ENCODE data around the gene MCOLN2. TPM values are rescaled to one million over a fixed set of nuclear protein-coding genes. Genes with fewer than 3 reads are reported as not detected.

MCOLN2 gene
- total and polyA plus RNA-seq, 2 of the 8 experiments (the other 6 are each of a cell fraction or from before 2014, with no cell fraction given), result 1.7 to 6.1 TPM

DNA sequence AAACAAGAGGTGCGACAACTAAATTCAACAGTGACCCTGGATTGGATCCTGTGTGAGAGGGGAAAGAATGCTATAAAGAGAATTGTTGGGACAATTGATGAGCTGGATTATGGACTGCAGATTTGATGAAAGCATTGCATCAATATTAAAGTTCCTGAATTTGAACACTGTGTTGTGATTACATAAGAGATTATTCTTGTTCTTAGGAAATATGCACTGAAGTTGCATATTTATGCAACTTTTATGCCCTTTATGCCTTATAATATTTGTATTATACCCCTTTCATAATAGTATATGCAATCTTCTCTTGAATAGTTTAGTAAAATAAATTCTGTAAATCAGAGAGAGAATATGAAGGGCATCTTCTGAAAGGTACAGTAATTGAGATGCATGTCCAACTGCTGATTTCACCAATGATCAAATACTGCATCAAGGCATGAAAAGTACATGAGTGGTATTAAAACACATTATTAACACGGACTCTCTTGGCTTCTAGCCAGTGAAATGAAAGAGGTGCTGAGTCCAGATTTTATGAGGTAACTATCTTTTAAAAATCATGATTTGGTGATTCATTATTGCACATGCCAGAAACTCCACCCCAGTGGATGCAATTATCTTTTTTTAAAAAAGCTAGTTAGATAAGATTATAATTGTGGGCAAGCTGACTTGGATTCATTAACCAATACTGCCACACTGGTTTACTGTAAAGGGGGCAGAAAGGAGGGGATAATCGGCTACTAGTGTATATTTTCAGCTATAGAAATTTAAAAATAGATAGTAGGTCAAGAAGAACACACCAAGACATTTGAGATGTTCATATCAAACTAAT, 84.0 kb downstream of the MCOLN2 start:
- Histone ChIP-seq H3K36me3 (ENCODE audit: control insufficient read depth in 2 of 4, insufficient read depth in 4 of 4, low read length in 3 of 4) (no peaks in the 10 kb centered on the region), H3K18ac (ENCODE audit: extremely low read depth, low read length) (no peak overlapping the region), H3K27me3 (replicated peaks in 1 of 4; ENCODE audit: control insufficient read depth in 3 of 4, extremely low read depth in 1 of 4, insufficient read depth in 3 of 4, low read length in 3 of 4) (no peaks in the 10 kb centered on the region), H2BK15ac (ENCODE audit: low read length) (no peak overlapping the region), H3K9ac (replicated peaks in 1 of 4; ENCODE audit: extremely low read depth in 1 of 4, low read depth in 3 of 4, low read length in 3 of 4) (no peak overlapping the region), H2BK120ac (replicated peaks; ENCODE audit: low read depth, low read length) (no peak overlapping the region), H2BK12ac (ENCODE audit: low read depth, low read length) (no peak overlapping the region), H4K8ac (ENCODE audit: extremely low read depth, insufficient read depth, low read length) (no peak overlapping the region), H3K79me2 (ENCODE audit: control insufficient read depth in 1 of 2, insufficient read depth in 2 of 2, low read length in 2 of 2) (no peaks in the 10 kb centered on the region), H3K9me3 (ENCODE audit: insufficient read depth in 2 of 2, low read depth in 1 of 2, low read length in 1 of 2) (no peaks in the 10 kb centered on the region), H3K4me1 (replicated peaks in 1 of 4; ENCODE audit: control insufficient read depth in 3 of 4, insufficient read depth in 4 of 4, low read length in 3 of 4) (no peaks in the 10 kb centered on the region), H3K23ac (ENCODE audit: insufficient read length) (no peak overlapping the region), H2BK20ac (ENCODE audit: low read length) (no peak overlapping the region), H3K4ac (replicated peaks; ENCODE audit: insufficient read length, low read depth, low read length) (no peak overlapping the region), H3K27ac (ENCODE audit: low read depth, low read length) (no peak overlapping the region), H3K4me2 (ENCODE audit: insufficient read depth in 1 of 2, low read depth in 2 of 2, low read length in 2 of 2) (no peak overlapping the region), H3K56ac (replicated peaks; ENCODE audit: insufficient read length, low read depth, low read length) (no peak overlapping the region), H3K23me2 (ENCODE audit: low read depth, low read length) (no peaks in the 10 kb centered on the region), H2BK5ac (ENCODE audit: low read depth, low read length) (no peak overlapping the region), H4K20me1 (replicated peaks in 1 of 2; ENCODE audit: control insufficient read depth in 1 of 2, insufficient read depth in 2 of 2, low read length in 2 of 2) (no peaks in the 10 kb centered on the region), H2AFZ (ENCODE audit: low read length) (no peak overlapping the region), H4K91ac (replicated peaks; ENCODE audit: insufficient read length, low read length) (no peak overlapping the region), H3K14ac (ENCODE audit: insufficient read length) (no peak overlapping the region), H3K4me3 (ENCODE audit: extremely low read depth in 1 of 4, insufficient read depth in 2 of 4, low read depth in 3 of 4, low read length in 4 of 4) (no peak overlapping the region), H4K5ac (ENCODE audit: insufficient read length, low read depth, low read length) (no peak overlapping the region), H2AK5ac (ENCODE audit: low read depth, low read length) (no peak overlapping the region), H3K79me1 (ENCODE audit: low read depth, low read length) (no peaks in the 10 kb centered on the region)
- WGBS, 2 experiments (ENCODE audit: extremely low coverage in 1 of 2, insufficient coverage in 1 of 2, insufficient read length in 1 of 2, insufficient replicate concordance in 2 of 2, low coverage in 1 of 2, low lambda C conversion rate in 2 of 2, missing lambda C conversion rate in 1 of 2), result 91% methylated on average over 3 of the region's 3 CpGs; no CpG with 5 or more reads in 1 of the 2 experiments
- no peak for DNase-seq (ENCODE audit: low read depth in 1 of 2, low spot score in 2 of 2)
- no peak for FAIRE-seq
- ChIA-PET CTCF (ENCODE audit: partially characterized antibody) (interaction anchor here (0.9 to 1.8 kb wide), 8 partner anchors 10 to 138 kb away, joined by 3 to 6 read pairs (median 4); no protein-coding TSS in a partner anchor), POLR2A (ENCODE audit: partially characterized antibody) (interaction anchor here (1.0 kb wide), 2 partner anchors 19 to 85 kb away, joined by 3 to 5 read pairs; partner anchors contain the start of gene LPAR3)
- TF ChIP-seq POLR2A (IDR thresholded peaks at IDR 0.05; ENCODE audit: control extremely low read depth in 1 of 2, low read depth in 2 of 2, low read length in 2 of 2), result no peak
- no peak for TF ChIP-seq EZH2 (IDR thresholded peaks at IDR 0.05; ENCODE audit: low read depth, low read length, severe bottlenecking)
- TF ChIP-seq POU5F1 (IDR thresholded peaks at IDR 0.05; ENCODE audit: low read depth, low read length), result no peak
- TF ChIP-seq CBX8 (IDR thresholded peaks at IDR 0.05; ENCODE audit: borderline replicate concordance, low read depth, low read length), result no peak
- no peak for TF ChIP-seq YY1 (IDR thresholded peaks at IDR 0.05; ENCODE audit: low read depth, low read length)
- TF ChIP-seq ZNF274 (IDR thresholded peaks at IDR 0.05; ENCODE audit: borderline replicate concordance, extremely low read depth, low read length), result no peak
- no peak for TF ChIP-seq SAP30 (IDR thresholded peaks at IDR 0.05; ENCODE audit: insufficient read depth, insufficient replicate concordance, low read length)
- TF ChIP-seq RFX5 (IDR thresholded peaks at IDR 0.05; ENCODE audit: borderline replicate concordance, low read depth, low read length), result no peak
- no peak for TF ChIP-seq CBX5 (IDR thresholded peaks at IDR 0.05; ENCODE audit: low read depth, low read length)
- TF ChIP-seq EGR1 (IDR thresholded peaks at IDR 0.05; ENCODE audit: borderline replicate concordance, low read depth, low read length), result no peak
- TF ChIP-seq NANOG (IDR thresholded peaks at IDR 0.05; ENCODE audit: insufficient read depth, low read depth, low read length, poor library complexity, severe bottlenecking), result no peak
- no peak for TF ChIP-seq CEBPB (IDR thresholded peaks at IDR 0.05; ENCODE audit: low read depth, low read length)
- no peak for TF ChIP-seq TBP (IDR thresholded peaks at IDR 0.05; ENCODE audit: low read depth, low read length)

All from H1 (cell line).